ENCODE results near the gene MYH7.

Gene MYH7

GRCh38 chr14:23433457-23433856 is 2.0 kb downstream of the MYH7 start:
- TF ChIP-seq CTCF (IDR thresholded peaks at IDR 0.05): no peak
- DNase-seq (ENCODE audit: low spot score): peak; percentile 53
- H3K4me3 ChIP-seq: no peak overlapping the region
- H3K27ac ChIP-seq: no peak overlapping the region

- Histone ChIP-seq H3K4me3 (no peak overlapping the region), H3K27ac (no peak overlapping the region)
- no peak for TF ChIP-seq CTCF (IDR thresholded peaks at IDR 0.05)
- DNase-seq (ENCODE audit: low spot score): no peak
Measured at GRCh38 chr14:23432946-23433345, 2.5 kb downstream of the MYH7 start.

GRCh38 chr14:23432102-23432925 is 3.1 kb downstream of the MYH7 start:
- DNase-seq (ENCODE audit: low spot score): no peak
- H3K27ac ChIP-seq: no peak overlapping the region
- no peak overlapping the region for H3K4me3 ChIP-seq
- TF ChIP-seq CTCF (IDR thresholded peaks at IDR 0.05): no peak

GRCh38 chr14:23431486-23431885 is 4.0 kb downstream of the MYH7 start:
- DNase-seq (ENCODE audit: low spot score): no peak
- no peak overlapping the region for H3K27ac ChIP-seq
- no peak overlapping the region for H3K4me3 ChIP-seq
- TF ChIP-seq CTCF (IDR thresholded peaks at IDR 0.05): no peak

GRCh38 chr14:23430723-23431085 is 4.8 kb downstream of the MYH7 start:
- Histone ChIP-seq H3K27ac (no peak overlapping the region), H3K4me3 (no peak overlapping the region)
- TF ChIP-seq CTCF (IDR thresholded peaks at IDR 0.05): no peak
- DNase-seq (ENCODE audit: low spot score): no peak

GRCh38 chr14:23430016-23430722 is 5.3 kb downstream of the MYH7 start:
- no peak overlapping the region for H3K4me3 ChIP-seq
- no peak overlapping the region for H3K27ac ChIP-seq
- no peak for TF ChIP-seq CTCF (IDR thresholded peaks at IDR 0.05)
- DNase-seq (ENCODE audit: low spot score): no peak

All from coronary artery (tissue), 2 donors.